HepG2 (cell line): ENCODE data around the gene FAM83F. TPM values are rescaled to one million over a fixed set of nuclear protein-coding genes. Genes with fewer than 3 reads are reported as not detected.

Source experiments
- ATAC-seq: fragments of 200-7000 bp; cut with Tn5 transposase; 3 replicates; pipeline ENCODE4 v1.9.1; 2020; ENCODE audit warnings: mild to moderate bottlenecking, moderate library complexity
- BruUV-seq: library from RNA; stranded (reverse); fragments of 400-500 nt; replicated peaks from 2 replicates; lab custom pipeline; 2021; lab: Mats Ljungman, UMichigan
- CTCF ChIA-PET: fragments of 300-600 bp; formaldehyde crosslinking; extraction: SDS; loops from one replicate; lab custom pipeline; 2021; ENCODE audit warnings: low total read pairs, inconsistent platforms, low intra/inter-chr PET ratio; lab: Yijun Ruan, JAX
- POLR2A ChIA-PET: fragments of 350-600 bp; sonication (Branson Sonifier 250); formaldehyde crosslinking; loops from one replicate; lab custom pipeline; 2020; ENCODE audit warnings: antibody characterized with exemption, inconsistent platforms; lab: Yijun Ruan, JAX
- DNase-seq: peaks from one replicate; pipeline ENCODE4 v3.0.0-alpha.2; 2015; ENCODE audit warnings: low spot score
- FAIRE-seq: peaks from 3 replicates; lab custom pipeline; 2011; peaks lifted over from hg19 to GRCh38; lab: Jason Lieb, UNC
- H2AFZ ChIP-seq: one replicate; pipeline ENCODE4 v1.6.1; 2011; ENCODE audit warnings: low read length, inconsistent platforms
- H3K27ac ChIP-seq: fragments of 300-600 bp; 3 replicates; pipeline ENCODE4 v1.8.0; 2011; ENCODE audit warnings: mixed run types, mild to moderate bottlenecking, mixed read lengths, low read length, inconsistent platforms; ENCODE audit not compliant: insufficient read depth; ENCODE audit errors: extremely low read length
- H3K27me3 ChIP-seq, 2 experiments: fragments of 200-600 bp in 1 of 2; 2 replicates in 1 of 2; 3 replicates in 1 of 2; pipeline versions ENCODE4 v1.6.0 to v1.8.0; 2011; ENCODE audit warnings: low read length in 2 of 2, mild to moderate bottlenecking in 2 of 2, moderate library complexity in 2 of 2, inconsistent platforms in 1 of 2; ENCODE audit not compliant: insufficient read depth in 2 of 2, control insufficient read depth in 1 of 2
- H3K36me3 ChIP-seq, 2 experiments: fragments of 200-600 bp in 1 of 2; replicated peaks in 1 of 2; 2 replicates in 1 of 2; 3 replicates in 1 of 2; pipeline versions ENCODE4 v1.5.1 to v1.8.0; 2011; ENCODE audit warnings: low read length in 2 of 2, inconsistent platforms in 1 of 2; ENCODE audit not compliant: insufficient read depth in 2 of 2, control insufficient read depth in 1 of 2
- H3K4me1 ChIP-seq: 2 replicates; pipeline ENCODE4 v1.5.1; 2012; ENCODE audit warnings: low read length, inconsistent platforms; ENCODE audit not compliant: insufficient read depth
- H3K4me2 ChIP-seq: 2 replicates; pipeline ENCODE4 v1.6.0; 2011; ENCODE audit warnings: low read depth, low read length, inconsistent platforms
- H3K4me3 ChIP-seq, 3 experiments: fragments of 200-600 bp in 1 of 3; sonication (generic), shearing (Covaris generic) in 1 of 3; replicated peaks in 1 of 3; 2 replicates each; pipeline ENCODE4 v1.5.1; 2011 to 2016; ENCODE audit warnings: low read length in 3 of 3, inconsistent platforms in 2 of 3, low read depth in 2 of 3, mild to moderate bottlenecking in 2 of 3, control low read depth in 1 of 3, mixed read lengths in 1 of 3; ENCODE audit not compliant: insufficient read depth in 1 of 3
- H3K79me2 ChIP-seq: one replicate; pipeline ENCODE4 v1.6.1; 2011; ENCODE audit warnings: low read length, inconsistent platforms; ENCODE audit not compliant: insufficient read depth
- H3K9ac ChIP-seq: 2 replicates; pipeline ENCODE4 v1.6.0; 2011; ENCODE audit warnings: mild to moderate bottlenecking, low read depth, low read length, inconsistent platforms; ENCODE audit not compliant: insufficient read depth
- H3K9me3 ChIP-seq: 2 replicates; pipeline ENCODE4 v1.5.1; 2012; ENCODE audit warnings: mild to moderate bottlenecking, low read length
- H4K20me1 ChIP-seq: 2 replicates; pipeline ENCODE4 v1.6.0; 2011; ENCODE audit warnings: inconsistent platforms, mild to moderate bottlenecking, low read length, moderate library complexity; ENCODE audit not compliant: insufficient read depth
- DNMT1 ChIP-seq: sonication (generic); formaldehyde crosslinking; IDR thresholded peaks from 2 replicates; pipeline ENCODE4 v1.5.1; 2020; ENCODE audit warnings: mild to moderate bottlenecking, missing genetic modification reagents
- TBX2 ChIP-seq: sonication (generic); formaldehyde crosslinking; IDR thresholded peaks from 2 replicates; pipeline ENCODE4 v1.5.0; 2020; ENCODE audit warnings: missing genetic modification reagents, mild to moderate bottlenecking, borderline replicate concordance
- WGBS: methylation state at CpG from one replicate; pipeline ENCODE4 v1.1.6; 2017; ENCODE audit warnings: low lambda C conversion rate; 5-methylcytosine and 5-hydroxymethylcytosine counted together
- in situ Hi-C: cut with HindIII; loops from 2 replicates; pipeline ENCODE4 v1.10.0; 2017; ENCODE audit warnings: low pct_unique_long_range_greater_than_20kb; ENCODE audit not compliant: extremely low pct_ligation_motif_present
- intact Hi-C: fragments of 100-400 bp; cut with micrococcal nuclease; formaldehyde crosslinking; loops from one replicate; pipeline ENCODE4 v1.10.0; 2022; ENCODE audit not compliant: unreplicated experiment
- polyA plus RNA-seq, 8 experiments: library from polyadenylated mRNA; depleted of rRNA in 3 of 8; stranded (reverse) in 7 of 8; unstranded in 1 of 8; fragments of >200 nt; fragmentation: Illumina TruSeq in 4 of 8; extraction: Trizol in 4 of 8; gene quantifications; 2 replicates each; pipeline versions ENCODE4 v1.2.1 to v1.2.3, GENCODE V29; 2011 to 2016; ENCODE audit warnings: low read depth in 4 of 8, missing spikeins in 1 of 8, mixed read lengths in 1 of 8; ENCODE audit not compliant: insufficient read depth in 1 of 8
- total RNA-seq, 5 experiments: library from RNA; depleted of rRNA; stranded (reverse); fragments of >200 nt; fragmentation: Illumina TruSeq; extraction: Trizol; gene quantifications; 2 replicates each; pipeline ENCODE4 v1.2.3, GENCODE V29; 2016; ENCODE audit warnings: low read depth in 1 of 5
- TF ChIP-seq, protein P1 (sequence below): sonication (generic); formaldehyde crosslinking; IDR thresholded peaks from 2 replicates; pipeline ENCODE4 v1.5.0; 2020; ENCODE audit warnings: mild to moderate bottlenecking, missing genetic modification reagents, borderline replicate concordance
- TF ChIP-seq, protein P2 (sequence below): IDR thresholded peaks from 2 replicates; pipeline ENCODE4 v1.4.0; 2020; ENCODE audit warnings: mild to moderate bottlenecking, missing genetic modification reagents
- TF ChIP-seq, protein P3 (sequence below), 2 experiments: sonication (generic) in 1 of 2; formaldehyde crosslinking in 1 of 2; IDR thresholded peaks; 2 replicates each; pipeline versions ENCODE4 v1.4.0 to v1.6.1; 2018 to 2020; ENCODE audit warnings: missing genetic modification reagents in 2 of 2, borderline replicate concordance in 1 of 2, low read depth in 1 of 2, mild to moderate bottlenecking in 1 of 2, missing biosample characterization in 1 of 2

FAM83F gene
- total and polyA plus RNA-seq, 2 of the 13 experiments (the other 11 are each of a cell fraction or from before 2014, with no cell fraction given), result not detected

DNA sequence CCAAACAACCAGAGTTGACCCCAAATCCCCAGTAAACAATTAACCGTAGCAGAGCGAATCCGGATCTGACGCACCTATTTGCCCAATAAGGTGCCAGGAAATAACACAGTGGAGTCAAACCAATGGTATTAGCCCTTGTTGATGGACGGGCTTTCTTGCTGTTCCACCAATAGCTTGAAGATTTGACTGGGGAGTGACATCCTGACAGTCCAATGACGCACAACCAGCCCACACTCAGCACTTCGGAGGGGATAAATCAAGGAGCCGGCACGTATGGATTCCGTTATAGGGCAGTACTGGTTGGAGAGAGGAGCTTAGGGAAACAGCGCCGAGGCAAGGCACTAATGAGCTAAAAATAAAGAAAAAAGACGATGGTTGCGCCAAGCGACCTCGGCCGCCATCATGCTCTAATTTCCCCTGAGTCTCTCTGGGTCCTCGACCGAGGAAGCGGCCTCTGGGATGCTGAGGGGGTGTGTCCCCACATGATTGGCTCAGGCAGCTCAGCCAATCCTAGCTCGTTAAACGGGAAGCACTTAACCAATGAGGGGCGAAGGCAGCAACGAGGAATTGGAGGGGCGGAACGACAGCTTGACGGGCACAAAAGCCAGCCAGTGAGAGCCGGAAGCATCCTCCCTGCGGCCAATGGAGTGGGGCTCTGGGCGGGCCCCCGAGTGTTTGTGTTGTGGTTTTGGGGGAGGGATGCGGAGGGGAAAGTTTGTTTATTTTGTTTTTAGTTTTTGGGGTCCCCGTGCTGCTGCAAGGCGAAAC, 49.5 kb downstream of the FAM83F start:
- Histone ChIP-seq H2AFZ (peak overlapping the region; percentile 62), H3K79me2 (peaks cover 18% of the 10 kb centered on the region), H3K36me3 (no peaks in the 10 kb centered on the region), H3K4me3 (peak overlapping the region; percentile 72 to 95 (median 73)), H3K9me3 (no peaks in the 10 kb centered on the region), H3K27me3 (peaks cover 0 to 3% of the 10 kb centered on the region in 2 experiments; a peak in 1 of 5 replicates), H4K20me1 (peaks cover 3% of the 10 kb centered on the region; the same call in 1 of the 2 replicates), H3K27ac (peak overlapping the region; percentile 77), H3K9ac (peak overlapping the region; percentile 70), H3K4me2 (peak overlapping the region; percentile 87), H3K4me1 (peaks cover 16% of the 10 kb centered on the region)
- in situ Hi-C loops, result no loop called here
- DNase-seq, result peak; percentile 98
- no TSS peak for BruUV-seq
- 2% methylated on average over 28 of the region's 34 CpGs for WGBS
- intact Hi-C loops, result loop anchor here (5.0 kb wide), 2 partner anchors 133 to 303 kb away; partner anchors contain the start of genes ADSL and TNRC6B
- ChIA-PET POLR2A (interaction anchor here (0.6 to 1.7 kb wide), 35 partner anchors 9 to 1120 kb away, joined by 3 to 35 read pairs (median 4); partner anchors contain the start of genes ADSL, ATF4, MIEF1 and RBX1), CTCF (no interaction called here)
- peak; percentile 100 for FAIRE-seq
- peak; percentile 95 for ATAC-seq
- TF ChIP-seq, protein P1, sequence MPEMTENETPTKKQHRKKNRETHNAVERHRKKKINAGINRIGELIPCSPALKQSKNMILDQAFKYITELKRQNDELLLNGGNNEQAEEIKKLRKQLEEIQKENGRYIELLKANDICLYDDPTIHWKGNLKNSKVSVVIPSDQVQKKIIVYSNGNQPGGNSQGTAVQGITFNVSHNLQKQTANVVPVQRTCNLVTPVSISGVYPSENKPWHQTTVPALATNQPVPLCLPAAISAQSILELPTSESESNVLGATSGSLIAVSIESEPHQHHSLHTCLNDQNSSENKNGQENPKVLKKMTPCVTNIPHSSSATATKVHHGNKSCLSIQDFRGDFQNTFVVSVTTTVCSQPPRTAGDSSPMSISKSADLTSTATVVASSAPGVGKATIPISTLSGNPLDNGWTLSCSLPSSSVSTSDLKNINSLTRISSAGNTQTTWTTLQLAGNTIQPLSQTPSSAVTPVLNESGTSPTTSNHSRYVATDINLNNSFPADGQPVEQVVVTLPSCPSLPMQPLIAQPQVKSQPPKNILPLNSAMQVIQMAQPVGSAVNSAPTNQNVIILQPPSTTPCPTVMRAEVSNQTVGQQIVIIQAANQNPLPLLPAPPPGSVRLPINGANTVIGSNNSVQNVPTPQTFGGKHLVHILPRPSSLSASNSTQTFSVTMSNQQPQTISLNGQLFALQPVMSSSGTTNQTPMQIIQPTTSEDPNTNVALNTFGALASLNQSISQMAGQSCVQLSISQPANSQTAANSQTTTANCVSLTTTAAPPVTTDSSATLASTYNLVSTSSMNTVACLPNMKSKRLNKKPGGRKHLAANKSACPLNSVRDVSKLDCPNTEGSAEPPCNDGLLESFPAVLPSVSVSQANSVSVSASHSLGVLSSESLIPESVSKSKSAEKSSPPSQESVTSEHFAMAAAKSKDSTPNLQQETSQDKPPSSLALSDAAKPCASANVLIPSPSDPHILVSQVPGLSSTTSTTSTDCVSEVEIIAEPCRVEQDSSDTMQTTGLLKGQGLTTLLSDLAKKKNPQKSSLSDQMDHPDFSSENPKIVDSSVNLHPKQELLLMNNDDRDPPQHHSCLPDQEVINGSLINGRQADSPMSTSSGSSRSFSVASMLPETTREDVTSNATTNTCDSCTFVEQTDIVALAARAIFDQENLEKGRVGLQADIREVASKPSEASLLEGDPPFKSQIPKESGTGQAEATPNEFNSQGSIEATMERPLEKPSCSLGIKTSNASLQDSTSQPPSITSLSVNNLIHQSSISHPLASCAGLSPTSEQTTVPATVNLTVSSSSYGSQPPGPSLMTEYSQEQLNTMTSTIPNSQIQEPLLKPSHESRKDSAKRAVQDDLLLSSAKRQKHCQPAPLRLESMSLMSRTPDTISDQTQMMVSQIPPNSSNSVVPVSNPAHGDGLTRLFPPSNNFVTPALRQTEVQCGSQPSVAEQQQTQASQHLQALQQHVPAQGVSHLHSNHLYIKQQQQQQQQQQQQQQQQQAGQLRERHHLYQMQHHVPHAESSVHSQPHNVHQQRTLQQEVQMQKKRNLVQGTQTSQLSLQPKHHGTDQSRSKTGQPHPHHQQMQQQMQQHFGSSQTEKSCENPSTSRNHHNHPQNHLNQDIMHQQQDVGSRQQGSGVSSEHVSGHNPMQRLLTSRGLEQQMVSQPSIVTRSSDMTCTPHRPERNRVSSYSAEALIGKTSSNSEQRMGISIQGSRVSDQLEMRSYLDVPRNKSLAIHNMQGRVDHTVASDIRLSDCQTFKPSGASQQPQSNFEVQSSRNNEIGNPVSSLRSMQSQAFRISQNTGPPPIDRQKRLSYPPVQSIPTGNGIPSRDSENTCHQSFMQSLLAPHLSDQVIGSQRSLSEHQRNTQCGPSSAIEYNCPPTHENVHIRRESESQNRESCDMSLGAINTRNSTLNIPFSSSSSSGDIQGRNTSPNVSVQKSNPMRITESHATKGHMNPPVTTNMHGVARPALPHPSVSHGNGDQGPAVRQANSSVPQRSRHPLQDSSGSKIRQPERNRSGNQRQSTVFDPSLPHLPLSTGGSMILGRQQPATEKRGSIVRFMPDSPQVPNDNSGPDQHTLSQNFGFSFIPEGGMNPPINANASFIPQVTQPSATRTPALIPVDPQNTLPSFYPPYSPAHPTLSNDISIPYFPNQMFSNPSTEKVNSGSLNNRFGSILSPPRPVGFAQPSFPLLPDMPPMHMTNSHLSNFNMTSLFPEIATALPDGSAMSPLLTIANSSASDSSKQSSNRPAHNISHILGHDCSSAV (CRISPR knock-in tag), result no peak
- TF ChIP-seq, protein P2, sequence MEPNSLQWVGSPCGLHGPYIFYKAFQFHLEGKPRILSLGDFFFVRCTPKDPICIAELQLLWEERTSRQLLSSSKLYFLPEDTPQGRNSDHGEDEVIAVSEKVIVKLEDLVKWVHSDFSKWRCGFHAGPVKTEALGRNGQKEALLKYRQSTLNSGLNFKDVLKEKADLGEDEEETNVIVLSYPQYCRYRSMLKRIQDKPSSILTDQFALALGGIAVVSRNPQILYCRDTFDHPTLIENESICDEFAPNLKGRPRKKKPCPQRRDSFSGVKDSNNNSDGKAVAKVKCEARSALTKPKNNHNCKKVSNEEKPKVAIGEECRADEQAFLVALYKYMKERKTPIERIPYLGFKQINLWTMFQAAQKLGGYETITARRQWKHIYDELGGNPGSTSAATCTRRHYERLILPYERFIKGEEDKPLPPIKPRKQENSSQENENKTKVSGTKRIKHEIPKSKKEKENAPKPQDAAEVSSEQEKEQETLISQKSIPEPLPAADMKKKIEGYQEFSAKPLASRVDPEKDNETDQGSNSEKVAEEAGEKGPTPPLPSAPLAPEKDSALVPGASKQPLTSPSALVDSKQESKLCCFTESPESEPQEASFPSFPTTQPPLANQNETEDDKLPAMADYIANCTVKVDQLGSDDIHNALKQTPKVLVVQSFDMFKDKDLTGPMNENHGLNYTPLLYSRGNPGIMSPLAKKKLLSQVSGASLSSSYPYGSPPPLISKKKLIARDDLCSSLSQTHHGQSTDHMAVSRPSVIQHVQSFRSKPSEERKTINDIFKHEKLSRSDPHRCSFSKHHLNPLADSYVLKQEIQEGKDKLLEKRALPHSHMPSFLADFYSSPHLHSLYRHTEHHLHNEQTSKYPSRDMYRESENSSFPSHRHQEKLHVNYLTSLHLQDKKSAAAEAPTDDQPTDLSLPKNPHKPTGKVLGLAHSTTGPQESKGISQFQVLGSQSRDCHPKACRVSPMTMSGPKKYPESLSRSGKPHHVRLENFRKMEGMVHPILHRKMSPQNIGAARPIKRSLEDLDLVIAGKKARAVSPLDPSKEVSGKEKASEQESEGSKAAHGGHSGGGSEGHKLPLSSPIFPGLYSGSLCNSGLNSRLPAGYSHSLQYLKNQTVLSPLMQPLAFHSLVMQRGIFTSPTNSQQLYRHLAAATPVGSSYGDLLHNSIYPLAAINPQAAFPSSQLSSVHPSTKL (CRISPR knock-in tag), result peak; percentile 15; the same call in 1 of the 2 replicates
- TF ChIP-seq TBX2 (CRISPR knock-in tag) (no peak), DNMT1 (CRISPR knock-in tag) (no peak)
- TF ChIP-seq, protein P3, sequence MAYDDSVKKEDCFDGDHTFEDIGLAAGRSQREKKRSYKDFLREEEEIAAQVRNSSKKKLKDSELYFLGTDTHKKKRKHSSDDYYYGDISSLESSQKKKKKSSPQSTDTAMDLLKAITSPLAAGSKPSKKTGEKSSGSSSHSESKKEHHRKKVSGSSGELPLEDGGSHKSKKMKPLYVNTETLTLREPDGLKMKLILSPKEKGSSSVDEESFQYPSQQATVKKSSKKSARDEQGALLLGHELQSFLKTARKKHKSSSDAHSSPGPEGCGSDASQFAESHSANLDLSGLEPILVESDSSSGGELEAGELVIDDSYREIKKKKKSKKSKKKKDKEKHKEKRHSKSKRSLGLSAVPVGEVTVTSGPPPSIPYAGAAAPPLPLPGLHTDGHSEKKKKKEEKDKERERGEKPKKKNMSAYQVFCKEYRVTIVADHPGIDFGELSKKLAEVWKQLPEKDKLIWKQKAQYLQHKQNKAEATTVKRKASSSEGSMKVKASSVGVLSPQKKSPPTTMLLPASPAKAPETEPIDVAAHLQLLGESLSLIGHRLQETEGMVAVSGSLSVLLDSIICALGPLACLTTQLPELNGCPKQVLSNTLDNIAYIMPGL (CRISPR knock-in tag; IDR thresholded peaks at IDR 0.05; ENCODE audit: borderline replicate concordance in 1 of 2, low read depth in 1 of 2), result no peak; a peak in 1 of 4 replicates
